GM10266 (cell line): Measurements from ENCODE around the gene PLAAT5.
"Not testable (repeated sequence)": the region's sequence is repeated elsewhere in the genome, so short reads cannot be mapped to it uniquely, and the experiment has no call there.

Source experiments
- DNase-seq: peaks from one replicate; pipeline ENCODE4 v3.0.0; 2012; ENCODE audit errors: extremely low spot score
- CTCF ChIP-seq: IDR thresholded peaks from 2 replicates; pipeline ENCODE4 v1.5.1; 2012; ENCODE audit warnings: mild to moderate bottlenecking, low read depth; ENCODE audit not compliant: control insufficient read depth, insufficient read depth; ENCODE audit errors: missing control alignments

PLAAT5 gene

DNA sequence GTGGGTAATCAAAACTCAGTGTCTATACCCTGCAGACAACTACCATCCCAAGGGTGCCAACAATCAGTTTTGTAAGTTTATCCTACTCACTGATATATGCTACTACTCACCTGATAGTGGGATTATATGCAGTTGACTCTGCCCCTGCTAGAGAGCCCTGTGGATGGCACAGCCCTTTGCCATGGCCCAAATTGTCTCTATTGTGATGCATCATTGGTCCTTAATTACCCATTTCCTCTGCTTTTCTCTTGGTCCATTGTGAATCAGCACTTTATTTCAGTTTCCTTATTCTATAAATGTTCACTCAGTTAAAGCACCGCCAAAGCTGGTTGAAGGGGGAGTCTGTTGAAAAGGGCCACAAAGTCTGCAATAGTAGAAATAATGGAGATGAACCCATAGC is 42.3 kb downstream of the PLAAT5 start:
- DNase-seq = no peak
- no peak for TF ChIP-seq CTCF

GRCh38 chr11:63445720-63446119 is 45.2 kb downstream of the PLAAT5 start:
- no peak for DNase-seq
- no peak for TF ChIP-seq CTCF

GRCh38 chr11:63445118-63445517 is 45.8 kb downstream of the PLAAT5 start:
- no peak for TF ChIP-seq CTCF
- DNase-seq = no peak

- no peak for TF ChIP-seq CTCF
- DNase-seq = no peak
These were observed 46.8 kb downstream of the PLAAT5 start for GRCh38 chr11:63444160-63444559.

DNA sequence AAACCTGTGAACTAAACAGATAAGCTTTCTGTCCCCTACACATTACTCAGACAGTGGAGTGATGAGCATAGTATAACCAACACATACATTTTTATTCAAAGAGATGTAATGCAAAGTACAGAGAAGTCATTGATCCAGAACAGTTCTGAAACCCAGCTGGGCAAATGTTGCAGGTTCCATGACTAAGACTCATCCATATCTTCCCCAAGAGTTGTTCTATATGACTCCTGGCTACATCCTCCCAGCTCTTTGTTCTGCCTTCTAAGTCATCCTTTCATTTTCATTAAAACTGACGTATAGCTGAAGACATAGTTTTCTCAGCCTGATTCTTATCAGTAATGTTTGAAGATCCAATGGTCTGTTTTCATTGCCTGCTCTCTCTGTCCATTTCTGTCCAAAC is 47.3 kb downstream of the PLAAT5 start:
- no peak for DNase-seq
- TF ChIP-seq CTCF = no peak

DNA sequence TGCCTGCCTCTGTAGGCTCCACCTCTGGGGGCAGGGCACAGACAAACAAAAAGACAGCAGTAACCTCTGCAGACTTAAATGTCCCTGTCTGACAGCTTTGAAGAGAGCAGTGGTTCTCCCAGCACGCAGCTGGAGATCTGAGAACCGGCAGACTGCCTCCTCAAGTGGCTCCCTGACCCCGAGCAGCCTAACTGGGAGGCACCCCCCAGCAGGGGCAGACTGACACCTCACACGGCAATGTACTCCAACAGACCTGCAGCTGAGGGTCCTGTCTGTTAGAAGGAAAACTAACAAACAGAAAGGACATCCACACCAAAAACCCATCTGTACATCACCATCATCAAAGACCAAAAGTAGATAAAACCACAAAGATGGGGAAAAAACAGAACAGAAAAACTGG is 55.1 kb downstream of the PLAAT5 start:
- not testable (repeated sequence) for DNase-seq

DNA sequence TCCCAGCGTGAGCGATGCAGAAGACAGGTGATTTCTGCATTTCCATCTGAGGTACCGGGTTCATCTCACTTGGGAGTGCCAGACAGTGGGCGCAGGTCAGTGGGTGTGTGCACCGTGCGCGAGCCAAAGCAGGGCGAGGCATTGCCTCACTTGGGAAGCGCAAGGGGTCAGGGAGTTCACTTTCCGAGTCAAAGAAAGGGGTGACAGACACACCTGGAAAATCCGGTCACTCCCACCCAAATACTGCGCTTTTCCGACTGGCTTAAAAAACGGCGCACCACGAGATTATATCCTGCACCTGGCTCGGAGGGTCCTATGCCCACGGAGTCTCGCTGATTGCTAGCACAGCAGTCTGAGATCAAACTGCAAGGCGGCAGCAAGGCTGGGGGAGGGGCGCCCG is 55.6 kb downstream of the PLAAT5 start:
- not testable (repeated sequence) for DNase-seq

DNA sequence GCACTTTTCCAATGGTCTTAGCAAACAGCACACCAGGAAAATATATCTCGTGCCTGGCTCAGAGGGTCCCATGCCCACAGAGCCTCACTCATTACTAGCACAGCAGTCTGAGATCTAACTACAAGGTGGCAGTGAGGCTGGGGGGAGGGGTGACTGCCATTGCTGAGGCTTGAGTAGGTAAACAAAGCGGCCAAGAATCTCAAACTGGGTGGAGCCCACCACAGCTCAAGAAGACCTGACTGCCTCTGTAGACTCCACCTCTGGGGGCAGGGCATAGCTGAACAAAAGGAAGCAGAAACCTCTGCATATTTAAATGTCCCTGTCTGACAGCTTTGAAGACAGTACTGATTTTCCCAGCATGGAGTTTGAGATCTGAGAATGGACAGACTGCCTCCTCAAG is 60.2 kb downstream of the PLAAT5 start:
- DNase-seq = not testable (repeated sequence)

- no peak for TF ChIP-seq CTCF
- DNase-seq = no peak
These were observed 62.9 kb downstream of the PLAAT5 start for GRCh38 chr11:63427971-63428508.
